ENCODE measurements around the gene TSC22D3.

DNA sequence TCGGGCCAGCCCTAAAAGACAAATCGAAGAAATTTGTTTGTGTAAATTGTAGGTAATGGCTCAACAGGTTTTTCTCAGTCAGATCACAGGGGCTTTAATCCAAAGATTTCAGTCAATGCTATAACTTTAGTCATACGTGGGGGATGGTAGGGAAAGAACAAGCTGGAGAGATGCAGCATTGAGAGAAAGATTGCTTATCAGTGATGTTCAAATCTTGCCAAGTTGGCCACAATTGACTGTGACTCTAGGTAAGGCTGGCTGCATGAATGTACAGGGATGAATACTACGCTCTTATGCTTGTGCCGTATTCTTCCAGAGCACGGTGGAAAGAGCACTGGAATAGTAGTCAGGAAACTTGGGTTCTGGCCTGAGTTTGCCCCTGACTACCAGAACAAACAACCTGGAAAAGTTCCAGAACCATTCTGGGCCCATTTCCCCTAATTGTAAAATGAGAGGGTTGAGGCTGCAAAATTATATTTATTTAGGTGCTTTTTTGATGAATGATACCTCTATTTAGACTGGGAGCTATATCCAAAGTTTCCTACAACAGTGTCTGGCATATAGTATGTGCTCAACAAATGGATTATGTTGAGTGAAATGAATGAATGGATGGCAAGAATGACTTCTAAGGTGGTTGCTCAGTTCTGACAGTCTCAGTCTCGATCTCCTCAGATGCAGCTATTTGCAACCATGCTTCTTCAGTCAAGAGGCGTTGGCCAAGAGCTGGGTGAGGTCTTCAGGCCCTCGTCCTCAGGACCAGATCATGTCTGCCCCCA is 44.4 kb downstream of the TSC22D3 start:
- TF ChIP-seq, protein P1, sequence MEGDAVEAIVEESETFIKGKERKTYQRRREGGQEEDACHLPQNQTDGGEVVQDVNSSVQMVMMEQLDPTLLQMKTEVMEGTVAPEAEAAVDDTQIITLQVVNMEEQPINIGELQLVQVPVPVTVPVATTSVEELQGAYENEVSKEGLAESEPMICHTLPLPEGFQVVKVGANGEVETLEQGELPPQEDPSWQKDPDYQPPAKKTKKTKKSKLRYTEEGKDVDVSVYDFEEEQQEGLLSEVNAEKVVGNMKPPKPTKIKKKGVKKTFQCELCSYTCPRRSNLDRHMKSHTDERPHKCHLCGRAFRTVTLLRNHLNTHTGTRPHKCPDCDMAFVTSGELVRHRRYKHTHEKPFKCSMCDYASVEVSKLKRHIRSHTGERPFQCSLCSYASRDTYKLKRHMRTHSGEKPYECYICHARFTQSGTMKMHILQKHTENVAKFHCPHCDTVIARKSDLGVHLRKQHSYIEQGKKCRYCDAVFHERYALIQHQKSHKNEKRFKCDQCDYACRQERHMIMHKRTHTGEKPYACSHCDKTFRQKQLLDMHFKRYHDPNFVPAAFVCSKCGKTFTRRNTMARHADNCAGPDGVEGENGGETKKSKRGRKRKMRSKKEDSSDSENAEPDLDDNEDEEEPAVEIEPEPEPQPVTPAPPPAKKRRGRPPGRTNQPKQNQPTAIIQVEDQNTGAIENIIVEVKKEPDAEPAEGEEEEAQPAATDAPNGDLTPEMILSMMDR (IDR thresholded peaks at IDR 0.05; ENCODE audit: poor library complexity): no peak
- no peak for TF ChIP-seq EZH2phosphoT487 (IDR thresholded peaks at IDR 0.05; ENCODE audit: low read depth, severe bottlenecking, unreplicated experiment)

Data from hepatocyte (in vitro differentiated cells).